Measurements from ENCODE around the gene HNRNPA2B1. TPM values are rescaled to one million over a fixed set of nuclear protein-coding genes. Genes with fewer than 3 reads are reported as not detected.

The HNRNPA2B1 gene
- total and polyA plus RNA-seq, 2 of the 8 experiments (the other 6 are each of a cell fraction or from before 2014, with no cell fraction given), result 276 to 1,255 TPM

Other genes starting within 250 kb of the HNRNPA2B1 start
- gene NFE2L3, start 48.5 kb downstream of the HNRNPA2B1 start, total RNA-seq (2021; fragmentation: NEBNext Ultra II Directional; extraction: Animal tissue kit (Norgen Biotek cat#: 25700)), result 62.6 and 64.9 TPM in 2 replicates
- 27.6 and 76.5 TPM in 2 replicates for gene NFE2L3, start 48.5 kb downstream of the HNRNPA2B1 start, polyA plus RNA-seq (2011; rRNA removed)
- gene CBX3, start 999 bp upstream of the HNRNPA2B1 start, total RNA-seq (2021; fragmentation: NEBNext Ultra II Directional; extraction: Animal tissue kit (Norgen Biotek cat#: 25700)), result 252 and 258 TPM in 2 replicates
- gene CBX3, start 999 bp upstream of the HNRNPA2B1 start, polyA plus RNA-seq (2011; rRNA removed), result 48.7 and 71.3 TPM in 2 replicates
- 9.6 and 9.9 TPM in 2 replicates for gene SNX10, start 91.1 kb upstream of the HNRNPA2B1 start, total RNA-seq (2021; fragmentation: NEBNext Ultra II Directional; extraction: Animal tissue kit (Norgen Biotek cat#: 25700))
- 1.9 and 4.4 TPM in 2 replicates for gene SNX10, start 91.1 kb upstream of the HNRNPA2B1 start, polyA plus RNA-seq (2011; rRNA removed)

All from H1 (cell line).